T-helper 2 cell treated with Interferon-gamma antibody and Interleukin-4, amounts not matched to agents 100 ng/mL and 5 ng/mL, for 36 hours (primary cell): ENCODE results near the gene CD244. TPM values are rescaled to one million over a fixed set of nuclear protein-coding genes. Genes with fewer than 3 reads are reported as not detected.

Source experiments
- intact Hi-C: fragments of 100-400 bp; cut with micrococcal nuclease; formaldehyde crosslinking; loops from one replicate; pipeline ENCODE4 v1.15.1; 2023
- total RNA-seq: library from RNA; stranded (reverse); gene quantifications from 2 replicates; pipeline ENCODE4 v1.2.3, GENCODE V29; 2022

Gene CD244
- total RNA-seq, 1 donor from 2014 or later, result 0.70 TPM

- intact Hi-C loops, result no loop called here
Measured at GRCh38 chr1:160814856-160815255, 47.8 kb downstream of the CD244 start.

DNA sequence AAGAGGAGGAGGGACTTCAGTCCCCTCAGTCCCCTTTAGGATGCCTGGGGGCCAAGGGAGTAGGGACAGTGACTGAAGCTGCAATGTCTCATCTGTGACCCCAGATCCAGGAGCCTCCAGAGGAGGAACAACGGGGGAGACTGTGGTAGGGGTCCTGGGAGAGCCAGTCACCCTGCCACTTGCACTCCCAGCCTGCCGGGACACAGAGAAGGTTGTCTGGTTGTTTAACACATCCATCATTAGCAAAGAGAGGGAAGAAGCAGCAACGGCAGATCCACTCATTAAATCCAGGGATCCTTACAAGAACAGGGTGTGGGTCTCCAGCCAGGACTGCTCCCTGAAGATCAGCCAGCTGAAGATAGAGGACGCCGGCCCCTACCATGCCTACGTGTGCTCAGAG is 48.4 kb downstream of the CD244 start:
- intact Hi-C loops, result no loop called here

- intact Hi-C loops, result no loop called here
Measured at GRCh38 chr1:160813215-160813614, 49.5 kb downstream of the CD244 start.

DNA sequence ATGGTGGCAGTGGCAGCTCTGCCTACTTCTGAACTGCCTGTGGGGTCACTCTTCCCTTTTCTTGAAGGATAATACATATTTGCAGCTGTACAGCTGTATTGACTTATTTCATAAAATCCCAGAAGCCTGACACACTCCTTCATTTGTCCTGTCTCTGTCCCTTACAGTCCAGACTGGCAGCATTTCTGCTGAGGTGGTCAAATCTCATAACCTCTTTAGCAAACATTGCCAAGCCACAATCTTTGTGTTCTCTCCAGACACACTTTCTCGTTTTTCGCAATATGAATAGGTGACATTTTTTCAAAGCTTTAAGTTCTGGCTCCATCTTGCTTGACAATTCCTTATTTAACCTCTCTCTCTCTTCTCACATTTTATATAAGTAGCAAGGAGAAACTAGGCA is 51.5 kb downstream of the CD244 start:
- intact Hi-C loops, result no loop called here

DNA sequence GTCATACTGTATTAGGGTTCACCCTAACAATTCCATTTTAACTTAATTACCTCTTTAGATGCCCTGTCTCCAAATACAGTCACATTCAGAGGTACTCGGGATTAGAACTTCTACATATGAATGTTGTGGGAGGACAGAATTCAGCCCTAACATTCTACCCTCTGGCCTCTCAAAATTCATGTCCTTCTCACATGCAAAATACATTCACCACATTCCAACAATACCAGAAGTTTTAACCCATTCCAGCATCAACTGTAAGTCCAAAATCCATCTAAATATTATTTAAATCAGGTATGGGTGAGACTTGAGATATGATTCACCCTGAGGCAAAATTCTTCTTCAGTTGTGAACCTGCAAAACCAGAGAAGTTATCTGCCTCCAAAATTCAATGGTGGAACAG is 52.2 kb downstream of the CD244 start:
- intact Hi-C loops, result no loop called here

- intact Hi-C loops, result no loop called here
Measured at GRCh38 chr1:160808289-160808688, 54.4 kb downstream of the CD244 start.

DNA sequence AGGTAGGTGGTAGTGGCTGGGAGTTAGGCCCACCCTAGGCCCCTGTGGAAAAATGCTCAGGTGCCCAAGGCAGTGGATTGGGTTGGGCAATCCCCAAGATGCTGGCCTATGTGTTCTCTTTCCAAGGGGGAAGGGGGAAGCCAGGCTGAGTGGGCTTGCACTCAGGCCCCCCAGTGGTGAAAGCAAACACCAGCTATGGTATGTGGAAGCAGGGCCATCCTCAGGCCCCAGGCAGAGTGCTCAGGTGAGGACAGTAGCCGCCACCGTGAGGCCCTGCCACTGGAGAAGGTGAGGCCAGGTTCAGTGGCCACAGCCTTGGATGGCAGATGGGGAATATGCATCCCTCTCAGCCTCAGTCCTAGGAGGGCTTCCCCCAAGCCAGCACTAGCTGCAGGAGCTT is 54.9 kb downstream of the CD244 start:
- intact Hi-C loops, result no loop called here

DNA sequence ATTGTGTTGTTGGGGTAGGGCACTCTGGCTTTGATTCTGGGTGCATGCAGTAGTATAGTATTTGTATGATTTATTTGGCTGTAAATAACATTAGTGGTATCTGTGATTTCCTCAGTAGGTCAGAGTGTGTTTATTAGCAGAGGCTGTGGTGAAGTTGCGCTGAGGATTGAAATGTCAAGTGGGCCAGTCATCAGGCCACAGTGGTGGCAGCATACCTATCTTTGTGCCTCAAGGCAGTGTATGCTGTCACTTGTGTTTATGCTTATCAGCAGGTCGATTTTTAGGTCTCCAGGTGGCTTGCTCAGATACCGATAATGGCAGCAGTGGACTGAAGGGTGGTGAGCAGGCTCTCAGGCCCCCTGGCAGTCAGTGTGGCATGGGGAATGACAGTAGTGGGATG is 55.4 kb downstream of the CD244 start:
- intact Hi-C loops, result no loop called here

GRCh38 chr1:160806784-160807183 is 55.9 kb downstream of the CD244 start:
- intact Hi-C loops, result no loop called here

- intact Hi-C loops, result no loop called here
Measured at GRCh38 chr1:160806109-160806665, 56.5 kb downstream of the CD244 start.

DNA sequence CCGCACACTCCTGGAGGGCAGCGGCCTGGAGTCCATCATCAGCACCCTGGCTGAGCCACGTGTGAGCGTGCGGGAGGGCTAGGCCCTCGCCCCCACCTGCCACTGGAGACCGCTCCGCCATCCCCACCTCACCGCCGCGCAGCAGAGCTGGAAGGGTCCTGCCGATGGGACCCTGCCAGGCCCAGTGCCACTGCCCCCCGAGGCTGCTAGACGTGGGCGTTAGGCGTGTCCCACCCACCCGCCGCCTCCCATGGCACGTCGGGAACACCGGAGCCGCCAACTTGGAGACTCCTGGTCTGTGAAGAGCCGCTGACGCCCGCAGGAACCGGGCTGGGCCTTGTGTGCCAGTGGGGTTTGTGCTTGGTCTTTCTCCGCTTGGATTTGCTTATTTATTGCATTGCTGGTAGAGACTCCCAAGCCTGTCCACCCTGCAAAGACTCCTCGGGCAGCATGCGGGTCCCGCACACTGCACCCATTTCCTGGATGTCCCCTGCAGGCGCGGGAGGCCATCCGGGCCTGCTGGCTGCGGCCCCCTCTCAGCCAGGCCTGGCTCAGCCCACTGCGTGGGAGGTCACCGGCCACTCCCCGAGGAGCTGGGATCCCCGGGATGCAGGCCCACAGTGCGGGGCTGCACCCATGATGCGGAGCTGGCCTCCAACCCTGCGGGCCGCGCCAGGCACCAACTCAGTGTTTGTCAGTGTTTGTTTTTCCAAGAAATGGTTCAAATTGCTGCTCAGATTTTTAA is 60.7 kb downstream of the CD244 start:
- intact Hi-C loops, result loop anchor here (2.0 kb wide), 1 partner anchor 75 kb away; no protein-coding TSS in a partner anchor

GRCh38 chr1:160800645-160801408 is 61.9 kb downstream of the CD244 start:
- intact Hi-C loops, result loop anchor here (2.0 kb wide), 1 partner anchor 74 kb away; no protein-coding TSS in a partner anchor

- intact Hi-C loops, result loop anchor here (2.0 kb wide), 1 partner anchor 73 kb away; no protein-coding TSS in a partner anchor
Measured at GRCh38 chr1:160800142-160800541, 62.5 kb downstream of the CD244 start.

DNA sequence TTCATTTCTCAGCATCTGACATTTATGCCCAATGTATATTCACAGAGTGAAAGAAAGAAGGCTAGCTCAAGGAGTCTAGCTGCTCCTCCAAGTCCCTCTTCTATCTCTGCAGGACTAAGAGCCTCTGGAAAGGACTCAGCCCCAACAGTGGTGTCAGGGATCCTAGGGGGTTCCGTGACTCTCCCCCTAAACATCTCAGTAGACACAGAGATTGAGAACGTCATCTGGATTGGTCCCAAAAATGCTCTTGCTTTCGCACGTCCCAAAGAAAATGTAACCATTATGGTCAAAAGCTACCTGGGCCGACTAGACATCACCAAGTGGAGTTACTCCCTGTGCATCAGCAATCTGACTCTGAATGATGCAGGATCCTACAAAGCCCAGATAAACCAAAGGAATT is 63.0 kb downstream of the CD244 start:
- intact Hi-C loops, result loop anchor here (2.0 kb wide), 1 partner anchor 73 kb away; no protein-coding TSS in a partner anchor

GRCh38 chr1:160798439-160798838 is 64.2 kb downstream of the CD244 start:
- intact Hi-C loops, result no loop called here

GRCh38 chr1:160797861-160798273 is 64.8 kb downstream of the CD244 start:
- intact Hi-C loops, result no loop called here

DNA sequence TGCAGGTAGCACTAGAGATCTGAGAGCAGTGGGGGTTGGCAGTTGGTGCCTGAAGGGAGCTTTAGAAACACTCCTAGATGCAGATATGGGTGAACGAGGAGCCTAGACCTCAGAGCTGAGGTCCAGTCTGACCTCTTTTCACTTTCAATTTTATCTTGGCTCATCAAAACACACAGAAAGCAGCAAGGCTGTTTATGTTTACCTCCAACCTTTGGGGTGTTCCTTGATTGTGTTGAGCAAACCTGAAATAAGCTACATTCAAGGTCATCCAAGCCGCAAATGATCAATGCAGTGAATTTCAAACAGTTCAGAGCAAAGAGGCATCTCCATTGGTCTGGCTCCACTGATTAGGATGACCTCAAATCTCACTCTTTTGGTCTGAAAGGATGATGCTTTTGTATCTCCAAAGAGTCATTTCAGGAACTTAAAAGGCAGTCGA is 65.4 kb downstream of the CD244 start:
- intact Hi-C loops, result no loop called here

DNA sequence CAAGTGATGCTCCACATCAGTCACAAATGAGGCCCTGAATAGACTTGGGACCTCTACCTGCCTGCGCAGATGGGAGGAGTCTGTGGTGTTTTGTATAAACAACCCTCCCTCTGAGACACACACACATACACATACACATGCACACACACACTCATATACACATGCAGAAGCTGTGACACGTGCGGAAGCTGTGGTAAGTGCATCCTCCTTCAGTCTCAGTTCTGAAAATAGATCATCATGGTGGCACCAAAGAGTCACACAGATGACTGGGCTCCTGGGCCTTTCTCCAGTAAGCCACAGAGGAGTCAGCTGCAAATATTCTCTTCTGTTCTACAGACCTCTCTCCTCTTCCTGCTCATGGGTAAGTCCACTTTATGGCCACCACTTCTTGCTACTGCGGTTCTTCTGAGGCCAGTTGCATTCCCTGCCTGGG is 66.7 kb downstream of the CD244 start, which contains the start of gene LY9:
Gene LY9 (plus strand): TSS at position 224 of the 433 bp plus-strand sequence. CDS start 14 bp downstream, at position 238.
- intact Hi-C loops, result loop anchor here (1.0 kb wide), 2 partner anchors 14 to 42 kb away; no protein-coding TSS in a partner anchor

- intact Hi-C loops, result no loop called here
Measured at GRCh38 chr1:160794376-160794775, 68.3 kb downstream of the CD244 start.

DNA sequence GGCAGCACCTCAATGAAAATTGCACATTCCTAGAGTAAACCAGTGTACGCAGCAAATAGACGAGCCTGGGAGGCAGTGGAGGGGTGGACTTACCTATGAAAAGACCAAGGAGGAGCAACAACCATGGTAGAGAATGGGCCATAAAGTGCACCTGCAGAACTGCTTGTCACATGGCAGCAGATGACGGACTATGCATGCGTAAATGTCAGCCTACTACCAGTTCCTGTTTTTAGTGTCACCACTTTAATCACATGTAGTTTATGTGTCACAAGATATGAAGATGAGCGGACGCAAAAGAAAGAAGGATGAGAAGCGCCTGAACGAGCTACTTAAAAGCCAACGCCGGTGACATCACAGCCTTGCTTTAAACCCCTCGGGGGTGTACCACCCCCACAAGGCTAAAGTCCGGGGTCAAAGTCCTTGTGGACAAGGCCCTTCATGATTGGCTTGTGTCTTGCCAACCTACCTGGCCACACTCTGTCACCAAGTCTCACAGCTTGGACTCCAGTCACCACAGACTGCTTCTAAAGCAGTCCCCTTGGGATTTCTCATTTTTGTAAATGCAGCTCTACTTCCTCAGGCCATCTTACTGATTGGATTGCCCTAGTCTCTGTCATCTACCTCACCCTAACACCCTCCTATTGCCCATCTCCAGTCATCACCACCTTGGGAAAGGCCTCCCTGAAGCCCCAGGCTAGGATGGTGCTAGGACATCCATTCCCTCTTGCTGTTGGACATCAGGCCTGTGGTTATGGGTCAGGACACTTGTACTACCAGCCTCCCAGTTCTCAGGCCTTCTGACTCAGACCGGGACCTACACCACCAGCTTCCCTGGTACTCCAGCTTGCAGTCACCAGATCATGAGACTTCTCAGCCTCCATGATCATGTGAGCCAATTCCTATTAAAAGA is 72.7 kb downstream of the CD244 start:
- intact Hi-C loops, result no loop called here
